ENCODE measurements around the gene LY6G6F.

DNA sequence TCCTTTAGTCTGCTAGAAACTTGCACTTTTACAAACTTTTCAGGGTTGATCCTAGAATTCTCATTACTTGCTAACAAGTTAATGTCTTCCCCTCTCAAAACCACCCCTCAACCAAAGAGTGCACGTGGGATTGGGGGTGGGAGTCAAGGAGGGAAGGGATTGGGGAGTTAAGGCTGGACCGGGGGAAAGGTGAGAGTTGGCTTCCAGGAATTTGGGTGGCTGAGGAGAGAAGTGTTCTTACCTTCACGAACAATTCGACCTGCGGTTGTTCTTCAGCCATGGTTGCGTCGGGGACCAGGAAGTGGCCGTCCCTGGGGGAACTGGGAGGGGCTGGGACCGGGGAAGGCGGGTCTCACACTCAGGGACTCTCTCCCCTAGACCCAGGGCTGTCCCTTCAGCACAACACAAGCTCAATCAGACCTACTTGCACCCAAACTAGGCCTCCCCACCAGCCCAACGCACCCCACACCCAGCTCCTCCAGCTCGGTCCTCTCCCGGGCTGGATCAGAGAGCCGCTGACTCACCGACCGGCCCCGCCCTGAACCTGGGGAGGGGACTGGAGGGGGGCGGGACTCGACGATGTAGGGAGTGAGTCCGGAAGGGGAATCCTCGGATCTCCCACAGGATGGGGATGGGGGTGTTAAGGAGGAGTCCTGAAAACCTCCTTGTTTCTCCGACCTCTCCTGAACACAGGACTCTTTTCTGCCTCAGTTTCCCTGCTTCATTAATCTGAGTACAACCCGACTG is 29.5 kb downstream of the LY6G6F start, which contains the start of gene CLIC1:
- TF ChIP-seq, protein P1, sequence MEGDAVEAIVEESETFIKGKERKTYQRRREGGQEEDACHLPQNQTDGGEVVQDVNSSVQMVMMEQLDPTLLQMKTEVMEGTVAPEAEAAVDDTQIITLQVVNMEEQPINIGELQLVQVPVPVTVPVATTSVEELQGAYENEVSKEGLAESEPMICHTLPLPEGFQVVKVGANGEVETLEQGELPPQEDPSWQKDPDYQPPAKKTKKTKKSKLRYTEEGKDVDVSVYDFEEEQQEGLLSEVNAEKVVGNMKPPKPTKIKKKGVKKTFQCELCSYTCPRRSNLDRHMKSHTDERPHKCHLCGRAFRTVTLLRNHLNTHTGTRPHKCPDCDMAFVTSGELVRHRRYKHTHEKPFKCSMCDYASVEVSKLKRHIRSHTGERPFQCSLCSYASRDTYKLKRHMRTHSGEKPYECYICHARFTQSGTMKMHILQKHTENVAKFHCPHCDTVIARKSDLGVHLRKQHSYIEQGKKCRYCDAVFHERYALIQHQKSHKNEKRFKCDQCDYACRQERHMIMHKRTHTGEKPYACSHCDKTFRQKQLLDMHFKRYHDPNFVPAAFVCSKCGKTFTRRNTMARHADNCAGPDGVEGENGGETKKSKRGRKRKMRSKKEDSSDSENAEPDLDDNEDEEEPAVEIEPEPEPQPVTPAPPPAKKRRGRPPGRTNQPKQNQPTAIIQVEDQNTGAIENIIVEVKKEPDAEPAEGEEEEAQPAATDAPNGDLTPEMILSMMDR (IDR thresholded peaks at IDR 0.05; ENCODE audit: low read length), result no peak
- no peak for TF ChIP-seq EZH2phosphoT487 (IDR thresholded peaks at IDR 0.05; ENCODE audit: low read length)

All from MM.1S (cell line).